ACC112 (cell line): ENCODE measurements around the gene APBB1.

Experiments used
- H2AFZ ChIP-seq: fragments of 200-600 bp; sonication (generic); one replicate; pipeline ENCODE4 v1.6.0; 2017; ENCODE audit warnings: antibody characterized with exemption, low read length; ENCODE audit not compliant: unreplicated experiment
- H3K27ac ChIP-seq: fragments of 200-600 bp; sonication (generic); 2 replicates; pipeline ENCODE4 v1.5.1; 2014; ENCODE audit warnings: low read depth, mild to moderate bottlenecking, antibody characterized with exemption, low read length, moderate library complexity
- H3K27me3 ChIP-seq: fragments of 200-600 bp; sonication (generic); 2 replicates; pipeline ENCODE4 v1.6.1; 2014; ENCODE audit warnings: mild to moderate bottlenecking, antibody characterized with exemption, low read length, moderate library complexity, mixed read lengths; ENCODE audit not compliant: insufficient read depth
- H3K36me3 ChIP-seq: fragments of 200-600 bp; sonication (generic); 2 replicates; pipeline ENCODE4 v1.6.1; 2016; ENCODE audit warnings: mild to moderate bottlenecking, antibody characterized with exemption, low read length, moderate library complexity, mixed read lengths; ENCODE audit not compliant: insufficient read depth
- H3K4me1 ChIP-seq: fragments of 200-600 bp; sonication (generic); one replicate; pipeline ENCODE4 v1.6.1; 2016; ENCODE audit warnings: low read length, mixed read lengths; ENCODE audit not compliant: insufficient read depth, unreplicated experiment, control insufficient read depth
- H3K4me3 ChIP-seq: fragments of 200-600 bp; sonication (generic); 2 replicates; pipeline ENCODE4 v1.5.1; 2014; ENCODE audit warnings: mild to moderate bottlenecking, low read depth, low read length
- H3K79me2 ChIP-seq: fragments of 200-600 bp; sonication (generic); one replicate; pipeline ENCODE4 v1.6.0; 2016; ENCODE audit warnings: low read length; ENCODE audit not compliant: control insufficient read depth, unreplicated experiment, insufficient read depth

Gene APBB1

DNA sequence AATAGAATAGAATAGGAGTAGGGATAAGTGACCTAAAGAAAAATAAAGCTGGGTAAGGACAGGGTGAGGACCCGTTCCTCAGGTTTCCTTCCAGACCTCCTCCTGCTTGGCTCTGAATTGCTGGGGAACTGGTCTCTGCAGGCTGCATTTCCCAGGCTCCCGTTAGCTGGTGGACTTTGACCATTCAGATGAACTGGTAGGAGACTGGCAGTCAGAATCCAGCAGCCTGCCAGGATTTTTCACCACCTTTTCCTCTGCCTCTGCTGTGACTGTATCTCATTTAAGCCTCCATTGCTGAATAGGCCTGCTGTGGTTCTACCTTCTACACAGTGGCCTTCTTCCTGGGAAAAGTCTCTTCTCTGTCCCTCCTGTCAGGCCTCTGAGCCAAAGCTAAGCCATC is 53.2 kb downstream of the APBB1 start:
- Histone ChIP-seq H3K4me1 (no peaks in the 10 kb centered on the region), H3K79me2 (no peaks in the 10 kb centered on the region), H3K27me3 (no peaks in the 10 kb centered on the region), H3K27ac (no peak overlapping the region), H2AFZ (no peak overlapping the region), H3K36me3 (no peaks in the 10 kb centered on the region), H3K4me3 (no peak overlapping the region)

DNA sequence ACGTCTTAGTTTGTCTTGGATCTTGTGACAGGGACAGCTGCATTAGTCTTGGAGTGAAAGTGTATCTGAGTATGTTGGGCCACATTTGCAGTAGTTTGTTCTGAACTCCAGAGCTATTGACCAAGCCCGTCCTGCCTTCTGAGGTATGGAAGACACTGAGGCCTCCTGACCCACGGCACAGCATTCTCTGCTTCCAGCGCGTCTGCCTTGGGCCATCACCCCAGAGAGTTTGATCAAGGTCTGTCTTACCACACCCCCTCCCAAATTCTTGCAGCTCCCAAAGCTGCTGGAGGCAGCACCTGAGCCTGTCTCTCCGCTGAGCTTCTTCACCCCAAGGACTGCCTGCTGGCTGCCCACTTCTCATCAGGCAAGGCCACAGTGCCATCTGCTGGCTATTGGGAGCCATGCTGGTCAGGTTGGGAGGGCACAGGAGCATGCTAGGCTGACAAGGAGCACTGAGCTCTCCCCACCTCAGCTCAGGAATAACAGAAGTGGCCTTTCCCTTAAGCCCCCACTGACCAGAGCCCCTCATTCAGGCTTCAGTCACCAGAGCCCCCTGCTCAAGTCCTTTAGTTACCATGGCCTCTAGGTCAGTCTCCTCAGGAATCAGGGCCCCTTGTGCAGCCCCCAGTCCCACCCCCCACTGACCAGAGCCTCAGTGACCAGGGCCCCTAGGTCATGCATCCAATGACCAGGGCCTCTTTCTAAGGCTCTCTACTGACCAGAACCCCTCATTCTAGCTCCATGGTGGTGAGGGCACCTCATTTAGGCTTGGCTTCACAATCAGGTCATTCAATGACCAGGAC is 55.8 kb downstream of the APBB1 start:
- Histone ChIP-seq H3K79me2 (no peaks in the 10 kb centered on the region), H2AFZ (no peak overlapping the region), H3K4me3 (no peak overlapping the region), H3K4me1 (no peaks in the 10 kb centered on the region), H3K27me3 (no peaks in the 10 kb centered on the region), H3K27ac (no peak overlapping the region), H3K36me3 (no peaks in the 10 kb centered on the region)

GRCh38 chr11:6362185-6362872 is 56.6 kb downstream of the APBB1 start:
- no peak overlapping the region for H3K4me3 ChIP-seq
- H3K79me2 ChIP-seq = no peaks in the 10 kb centered on the region
- H3K27me3 ChIP-seq = no peaks in the 10 kb centered on the region
- no peak overlapping the region for H3K27ac ChIP-seq
- no peaks in the 10 kb centered on the region for H3K36me3 ChIP-seq
- H3K4me1 ChIP-seq = peaks cover 6% of the 10 kb centered on the region
- H2AFZ ChIP-seq = no peak overlapping the region

GRCh38 chr11:6360183-6360582 is 58.7 kb downstream of the APBB1 start:
- H3K79me2 ChIP-seq = no peaks in the 10 kb centered on the region
- H3K27ac ChIP-seq = no peak overlapping the region
- H3K4me3 ChIP-seq = no peak overlapping the region
- H3K4me1 ChIP-seq = peaks cover 18% of the 10 kb centered on the region
- H2AFZ ChIP-seq = no peak overlapping the region
- H3K27me3 ChIP-seq = no peaks in the 10 kb centered on the region
- no peaks in the 10 kb centered on the region for H3K36me3 ChIP-seq

DNA sequence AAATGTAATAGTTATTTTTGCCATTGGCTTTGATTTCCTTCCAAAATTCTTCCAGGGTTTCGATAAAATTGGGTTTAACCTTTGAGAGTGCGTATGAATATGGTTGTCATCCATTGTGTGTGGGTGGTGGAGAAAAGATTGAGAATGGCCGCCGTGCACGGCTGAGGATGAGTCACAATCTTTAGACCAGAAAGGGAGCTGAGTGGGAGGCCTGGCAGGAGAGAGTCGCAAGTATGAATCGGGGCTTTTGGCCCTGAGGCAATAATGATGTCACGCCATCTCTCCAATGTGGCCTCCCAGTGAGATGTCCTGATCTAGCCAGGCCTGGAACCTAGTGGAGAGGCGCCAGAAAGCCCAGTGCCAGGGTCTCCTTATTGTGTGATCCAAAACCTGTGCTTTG is 61.7 kb downstream of the APBB1 start:
- Histone ChIP-seq H3K4me3 (peak overlapping the region; percentile 61), H3K4me1 (peaks cover 24% of the 10 kb centered on the region), H3K79me2 (no peaks in the 10 kb centered on the region), H3K27me3 (no peaks in the 10 kb centered on the region), H3K27ac (peak overlapping the region; percentile 56), H2AFZ (peak overlapping the region; percentile 100), H3K36me3 (no peaks in the 10 kb centered on the region)

- Histone ChIP-seq H3K27me3 (no peaks in the 10 kb centered on the region), H3K4me3 (peak overlapping the region; percentile 61), H3K79me2 (no peaks in the 10 kb centered on the region), H3K4me1 (peaks cover 24% of the 10 kb centered on the region), H3K27ac (peak overlapping the region; percentile 28), H2AFZ (peak overlapping the region; percentile 100), H3K36me3 (no peaks in the 10 kb centered on the region)
These were observed 62.3 kb downstream of the APBB1 start for GRCh38 chr11:6356503-6357055.

GRCh38 chr11:6354651-6355485 is 64.0 kb downstream of the APBB1 start:
- H3K79me2 ChIP-seq = no peaks in the 10 kb centered on the region
- no peaks in the 10 kb centered on the region for H3K27me3 ChIP-seq
- H3K27ac ChIP-seq = no peak overlapping the region
- peaks cover 24% of the 10 kb centered on the region for H3K4me1 ChIP-seq
- no peak overlapping the region for H2AFZ ChIP-seq
- H3K36me3 ChIP-seq = no peaks in the 10 kb centered on the region
- no peak overlapping the region for H3K4me3 ChIP-seq

GRCh38 chr11:6353367-6353987 is 65.4 kb downstream of the APBB1 start:
- Histone ChIP-seq H2AFZ (peak overlapping the region; percentile 52), H3K27me3 (no peaks in the 10 kb centered on the region), H3K4me3 (no peak overlapping the region), H3K36me3 (no peaks in the 10 kb centered on the region), H3K79me2 (no peaks in the 10 kb centered on the region), H3K27ac (no peak overlapping the region), H3K4me1 (peaks cover 24% of the 10 kb centered on the region)

GRCh38 chr11:6351782-6352382 is 67.0 kb downstream of the APBB1 start:
- H2AFZ ChIP-seq = no peak overlapping the region
- H3K4me1 ChIP-seq = peaks cover 13% of the 10 kb centered on the region
- no peak overlapping the region for H3K4me3 ChIP-seq
- H3K27ac ChIP-seq = no peak overlapping the region
- no peaks in the 10 kb centered on the region for H3K27me3 ChIP-seq
- no peaks in the 10 kb centered on the region for H3K36me3 ChIP-seq
- H3K79me2 ChIP-seq = no peaks in the 10 kb centered on the region

DNA sequence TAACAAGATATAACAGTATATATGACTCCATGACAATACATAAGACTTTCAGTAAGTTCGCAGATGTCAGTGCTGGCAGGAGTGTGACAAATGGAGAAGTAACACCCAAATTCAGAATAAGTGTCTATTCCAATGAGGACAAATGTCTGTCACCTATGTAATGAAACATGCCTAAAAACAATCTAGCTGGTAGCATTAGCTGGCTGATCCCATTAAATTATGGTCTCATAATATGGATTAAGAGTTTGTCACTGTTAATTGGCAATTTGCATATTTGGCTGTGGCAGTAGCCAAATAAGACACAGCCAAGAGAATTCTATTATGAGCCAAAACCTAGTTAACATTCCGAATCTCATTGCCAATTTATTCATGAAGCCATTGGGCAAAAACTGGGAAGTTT is 68.4 kb downstream of the APBB1 start:
- Histone ChIP-seq H3K4me3 (no peak overlapping the region), H3K79me2 (no peaks in the 10 kb centered on the region), H3K36me3 (no peaks in the 10 kb centered on the region), H3K27me3 (no peaks in the 10 kb centered on the region), H3K27ac (no peak overlapping the region), H2AFZ (no peak overlapping the region), H3K4me1 (peaks cover 7% of the 10 kb centered on the region)
